GM18502 (cell line): ENCODE measurements around the gene LPO.
A peak's percentile ranks its signal among the peaks of the same experiment; 100 is the strongest.

Source experiments
- ATAC-seq: cut with Tn5 transposase; IDR thresholded peaks from one replicate; pipeline ENCODE4 v1.9.1; 2021; ENCODE audit warnings: mild to moderate bottlenecking; ENCODE audit not compliant: unreplicated experiment, poor library complexity

LPO gene

DNA sequence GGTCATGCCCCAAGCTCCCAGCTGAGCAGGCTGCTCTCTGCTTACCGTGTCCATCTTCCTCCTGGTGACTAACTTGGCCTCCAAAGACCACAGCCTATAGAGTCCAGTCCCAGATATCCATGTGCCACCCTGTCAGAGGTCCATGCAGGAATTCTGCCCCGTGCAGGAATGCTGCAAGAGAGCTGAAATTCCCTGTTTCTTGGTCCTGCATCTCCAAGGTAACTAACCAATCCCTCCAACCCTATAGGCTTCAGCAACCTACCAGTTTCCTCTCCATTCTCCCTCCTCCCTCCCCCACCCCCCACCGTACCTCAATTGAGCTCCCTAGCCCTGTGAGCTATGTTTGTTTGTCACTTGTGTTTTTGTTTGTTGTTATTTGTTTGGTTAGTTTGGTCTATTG is 9.7 kb upstream of the LPO start:
- ATAC-seq = no peak

DNA sequence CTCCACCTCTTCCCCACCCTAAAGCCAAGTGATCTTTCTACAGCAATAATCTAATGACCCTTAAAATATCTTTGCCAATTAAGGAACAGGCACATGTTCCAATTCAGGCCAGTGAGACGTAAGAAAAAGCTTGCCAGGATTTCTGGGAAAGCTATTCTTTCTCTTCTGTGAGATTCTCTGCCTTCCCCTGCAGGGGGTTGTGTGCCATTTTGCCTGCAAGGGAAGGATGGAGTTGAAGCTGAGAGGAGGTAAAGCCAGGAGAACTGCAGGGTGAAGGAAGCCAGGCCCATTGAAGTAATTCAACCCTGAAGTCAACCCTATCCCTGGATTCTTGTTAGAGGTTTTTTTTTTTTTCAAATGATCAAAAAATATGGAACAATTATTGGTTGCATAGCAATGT is 9.0 kb upstream of the LPO start:
- ATAC-seq = no peak

DNA sequence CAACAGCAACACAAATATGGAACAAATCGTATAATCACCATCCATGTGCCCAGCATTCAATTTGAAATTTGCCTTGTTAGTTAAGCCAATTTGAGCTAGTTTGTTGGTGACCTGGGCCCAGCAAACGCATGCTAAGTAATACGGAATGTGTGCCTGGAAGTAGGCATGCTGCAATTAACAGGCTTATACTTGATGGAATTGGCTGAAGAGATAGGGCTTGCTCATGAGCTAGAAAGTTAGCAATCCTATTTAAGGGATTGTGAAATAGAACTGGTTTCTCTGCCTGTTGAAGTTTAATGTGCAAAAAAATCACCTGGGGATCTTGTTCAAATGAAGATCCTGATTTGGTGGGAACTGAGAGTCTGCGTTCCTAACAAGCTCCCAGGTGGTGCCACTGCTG is 8.5 kb upstream of the LPO start:
- ATAC-seq = no peak

DNA sequence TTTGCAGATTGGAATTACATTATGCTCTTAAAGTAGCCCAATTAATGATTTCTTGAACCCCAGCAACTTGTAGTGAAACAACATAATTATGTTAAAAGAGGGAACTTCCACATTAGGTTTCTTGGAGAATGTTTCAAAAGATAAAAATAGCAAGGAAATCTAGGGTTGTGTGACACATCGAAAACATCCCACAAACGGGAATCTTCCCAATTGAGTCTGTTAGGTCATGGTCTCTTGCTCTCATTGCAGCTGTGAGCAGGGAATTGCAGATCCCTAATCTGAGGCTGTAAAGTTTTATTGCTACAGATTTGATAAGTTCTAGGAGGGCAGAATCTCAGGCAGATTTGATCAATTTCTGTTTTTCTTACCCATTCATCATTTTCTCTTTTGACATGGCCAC is 6.7 kb upstream of the LPO start:
- ATAC-seq = no peak

DNA sequence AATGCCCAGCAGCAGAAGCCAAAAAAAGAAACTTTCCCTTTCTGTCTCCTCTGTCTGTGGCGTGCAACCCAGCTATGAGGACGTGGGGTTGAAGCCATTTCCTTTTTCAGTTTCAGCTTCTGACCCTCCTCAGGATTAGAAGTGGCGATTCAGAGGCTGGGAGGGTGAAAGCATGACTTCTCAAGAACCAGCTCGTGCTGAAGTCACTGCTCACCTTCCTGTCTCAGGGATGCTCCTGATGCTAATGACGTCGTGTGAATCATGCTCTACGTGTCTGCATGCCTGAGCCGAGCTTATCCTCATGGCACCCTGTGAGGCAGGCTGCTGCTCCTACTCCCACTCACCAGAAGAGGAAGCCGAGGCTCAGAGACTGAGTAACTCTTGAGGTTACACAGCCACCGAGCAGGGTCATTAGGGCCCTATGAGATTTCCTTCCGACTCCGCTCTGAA is 5.7 kb upstream of the LPO start:
- ATAC-seq = peak; percentile 88

DNA sequence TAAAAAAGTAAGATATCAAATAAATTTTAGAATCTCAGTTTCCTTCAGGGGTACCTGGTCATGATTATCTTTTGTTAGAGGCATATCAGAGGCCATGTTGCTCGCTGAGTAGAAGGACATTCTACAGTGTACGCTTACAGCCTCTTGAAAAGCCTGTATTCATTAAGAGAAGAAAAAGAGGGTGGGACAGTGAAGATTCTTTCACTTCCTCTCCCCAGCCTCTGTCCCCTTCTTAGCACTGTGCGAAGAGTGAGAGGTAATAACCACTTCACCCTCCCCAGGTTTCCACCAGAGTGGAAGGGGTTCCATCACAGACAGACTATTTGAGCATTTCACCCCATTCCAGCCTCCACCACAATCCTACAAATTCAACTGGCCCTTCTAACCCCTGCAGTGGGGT is 4.8 kb upstream of the LPO start:
- ATAC-seq = peak; percentile 66

DNA sequence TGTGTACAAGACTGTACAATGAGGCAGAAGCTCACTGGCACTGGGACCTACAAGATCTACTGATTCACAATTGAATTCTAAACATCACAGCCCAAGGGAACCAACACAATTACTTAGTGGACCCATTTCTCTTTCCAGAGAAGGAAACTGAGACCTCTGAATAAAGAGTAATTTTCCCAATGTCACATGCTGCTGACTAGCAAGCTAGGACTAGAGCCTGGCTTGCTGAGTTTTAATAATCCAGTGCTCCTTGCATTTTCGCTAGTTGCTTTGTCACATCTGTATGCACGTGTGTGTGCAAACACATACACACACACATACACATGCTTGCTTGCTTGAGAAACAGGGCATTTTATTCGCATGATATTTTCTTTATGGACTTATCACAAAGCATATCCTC is 3.9 kb upstream of the LPO start:
- no peak for ATAC-seq

DNA sequence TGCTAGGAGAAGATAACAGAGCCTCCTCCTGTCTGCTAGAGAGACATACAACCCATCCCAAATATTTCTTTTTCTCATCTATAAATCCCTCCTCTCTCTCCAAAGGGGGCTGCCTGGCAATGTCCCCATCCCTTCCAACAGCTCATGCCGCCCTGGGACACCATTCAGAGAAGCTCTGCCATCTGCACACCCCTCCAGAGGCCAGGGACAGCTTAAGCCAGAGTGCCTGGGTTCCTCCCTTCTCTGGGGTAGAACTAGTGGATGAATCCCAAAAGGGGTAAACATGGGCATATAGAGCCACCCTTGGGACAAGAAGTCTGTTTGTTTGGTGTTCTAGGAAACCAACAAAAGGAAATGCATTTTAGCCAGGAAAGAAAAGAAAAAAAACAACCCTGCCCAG is 2.6 kb upstream of the LPO start:
- ATAC-seq = no peak

DNA sequence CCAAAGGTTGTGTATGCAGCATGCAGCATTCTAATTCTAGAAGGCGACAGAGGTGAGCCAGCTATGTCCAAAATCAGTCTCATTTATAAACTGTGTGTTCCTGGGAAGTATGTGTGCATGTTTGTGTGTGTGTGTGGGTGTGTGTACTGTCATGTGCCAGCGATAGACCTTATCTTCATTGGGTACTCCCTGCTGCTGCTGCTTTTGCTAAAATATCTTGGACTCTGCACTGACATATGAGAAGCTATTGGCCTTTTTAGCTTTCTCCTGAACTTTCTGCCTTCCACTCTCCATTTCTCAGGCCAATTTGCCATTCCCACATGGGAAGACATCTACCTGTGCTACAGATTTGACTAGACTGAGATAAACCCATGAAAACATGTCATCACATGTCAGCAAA is 2.0 kb upstream of the LPO start:
- no peak for ATAC-seq

DNA sequence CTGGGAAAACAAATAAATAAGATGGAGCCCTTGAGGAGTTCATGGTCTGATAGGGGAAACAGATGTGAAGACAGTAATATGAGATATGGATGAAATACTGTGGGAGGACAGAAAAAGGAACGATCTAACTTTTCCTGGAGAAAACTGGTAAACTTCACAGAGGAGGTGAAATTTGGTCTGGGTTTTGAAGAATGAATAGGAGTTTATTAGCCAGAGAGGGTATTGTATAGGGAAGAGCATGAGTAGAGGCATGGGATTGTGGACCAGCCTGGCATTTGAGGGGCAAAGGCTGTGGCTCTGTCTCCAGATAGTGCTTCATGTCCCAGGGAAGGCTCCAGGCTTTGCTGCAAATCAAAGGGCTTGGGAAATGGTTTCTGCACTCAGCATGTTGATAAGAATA is 1.6 kb downstream of the LPO start:
- ATAC-seq = no peak

DNA sequence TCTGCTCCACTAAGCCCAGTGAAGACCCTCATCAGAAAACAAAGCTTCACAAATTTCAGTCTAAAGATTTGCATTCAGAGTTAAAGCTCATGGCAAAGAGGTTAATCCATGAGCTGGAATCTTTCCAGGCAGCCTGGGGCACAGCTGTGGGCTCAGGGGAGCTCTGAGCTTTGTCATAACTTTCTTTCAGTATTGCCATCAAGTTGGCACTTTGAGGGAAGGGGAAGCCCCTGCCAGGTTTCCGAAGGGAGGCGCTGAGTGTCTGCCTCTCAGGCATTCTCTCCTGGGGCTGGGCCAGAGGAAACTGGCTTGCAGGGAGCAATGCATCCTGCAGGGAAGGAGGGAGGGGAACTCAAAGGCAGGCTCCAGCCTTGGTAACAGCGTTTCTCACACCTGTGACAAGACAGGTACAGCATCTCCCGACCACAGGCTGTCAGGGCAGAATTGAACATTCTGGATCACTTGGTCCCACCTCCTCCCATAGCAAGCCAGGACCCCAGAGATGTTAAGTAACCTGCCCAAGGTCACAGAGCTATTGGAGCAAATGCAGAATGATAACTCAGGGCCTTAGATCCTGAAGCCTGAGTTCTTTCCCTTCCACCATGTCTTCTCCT is 3.9 kb downstream of the LPO start:
- no peak for ATAC-seq

DNA sequence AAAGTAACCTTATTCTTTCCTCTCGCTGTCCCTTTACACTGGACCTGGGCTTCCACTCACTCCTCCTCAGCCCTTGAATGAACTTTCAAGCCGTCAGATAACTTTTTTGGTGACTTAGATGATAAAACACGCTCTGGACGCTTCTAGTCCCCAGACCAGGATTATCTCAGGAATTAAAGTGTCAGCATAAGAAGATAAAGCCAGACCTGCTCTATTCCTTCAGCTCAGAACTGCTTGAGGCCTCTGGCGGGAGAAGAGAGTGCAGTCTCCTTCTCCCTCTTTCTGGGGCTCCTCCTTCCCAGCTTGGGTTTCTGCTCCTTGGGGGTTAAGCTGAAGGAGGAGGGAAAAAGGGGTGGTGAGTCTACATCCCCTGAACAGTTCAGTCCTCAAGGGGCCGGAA is 6.6 kb downstream of the LPO start:
- no peak for ATAC-seq

DNA sequence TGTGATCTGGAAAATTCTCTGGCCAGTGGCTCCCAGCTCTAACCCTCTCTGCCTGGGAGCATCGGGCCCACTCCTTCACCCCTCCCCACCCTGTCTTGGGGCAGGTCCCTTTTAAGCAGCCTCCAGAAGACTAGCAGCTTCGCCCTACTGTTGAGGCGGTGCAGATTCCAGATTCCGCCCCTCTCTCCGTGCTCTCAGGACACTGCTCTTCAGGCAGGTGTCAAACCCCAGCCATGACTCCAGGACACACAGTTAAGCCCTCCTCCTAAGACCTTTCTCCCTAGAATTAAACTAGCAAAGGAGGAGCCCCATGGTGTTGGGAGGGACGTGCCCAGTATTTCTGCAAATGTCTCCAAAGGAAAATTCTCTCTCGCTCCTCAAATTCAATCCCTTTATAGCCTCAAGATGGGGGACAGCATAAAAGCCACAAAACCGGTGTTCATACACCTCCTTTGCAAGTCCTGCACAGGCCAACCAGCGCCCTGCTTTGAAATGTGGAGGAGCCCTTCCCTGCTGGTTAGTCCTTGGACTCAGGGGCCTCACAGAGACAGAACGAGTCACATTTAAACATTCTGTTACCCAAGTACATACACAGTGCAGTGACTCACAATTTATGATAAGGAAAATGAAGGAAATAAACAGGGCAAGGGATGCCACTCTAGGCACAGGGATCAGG is 7.2 kb downstream of the LPO start:
- no peak for ATAC-seq

DNA sequence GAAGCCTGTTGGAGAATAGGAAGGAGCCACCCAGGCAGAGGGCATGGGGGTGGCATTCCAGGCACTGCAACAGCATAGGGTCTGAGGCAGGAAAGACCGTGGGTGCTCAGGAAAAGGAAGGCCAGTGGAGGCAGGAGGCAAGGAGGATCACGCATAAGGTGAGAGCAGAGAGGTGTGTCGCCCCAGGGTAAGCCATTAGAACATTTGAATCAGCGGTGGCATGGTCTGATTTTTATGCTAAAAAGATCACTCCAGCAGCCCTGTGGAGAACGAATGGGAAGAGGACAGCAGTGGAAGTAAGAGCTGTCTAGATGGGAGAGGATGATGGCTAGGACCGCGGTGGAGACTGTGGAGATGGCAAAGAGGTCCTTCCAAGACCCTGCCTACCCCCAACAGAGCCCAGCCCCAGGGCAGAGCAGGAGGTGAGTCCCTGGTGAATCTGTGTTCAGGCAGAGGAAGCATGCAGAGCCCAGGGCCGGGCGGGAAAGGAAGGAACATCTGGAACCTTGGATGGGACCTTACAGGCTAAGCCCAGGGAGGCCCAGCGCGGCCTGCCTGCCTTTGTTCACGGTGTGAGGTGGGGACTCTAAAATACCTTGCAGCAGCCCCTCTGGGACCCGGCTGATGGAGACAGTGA is 7.8 kb downstream of the LPO start:
- no peak for ATAC-seq

DNA sequence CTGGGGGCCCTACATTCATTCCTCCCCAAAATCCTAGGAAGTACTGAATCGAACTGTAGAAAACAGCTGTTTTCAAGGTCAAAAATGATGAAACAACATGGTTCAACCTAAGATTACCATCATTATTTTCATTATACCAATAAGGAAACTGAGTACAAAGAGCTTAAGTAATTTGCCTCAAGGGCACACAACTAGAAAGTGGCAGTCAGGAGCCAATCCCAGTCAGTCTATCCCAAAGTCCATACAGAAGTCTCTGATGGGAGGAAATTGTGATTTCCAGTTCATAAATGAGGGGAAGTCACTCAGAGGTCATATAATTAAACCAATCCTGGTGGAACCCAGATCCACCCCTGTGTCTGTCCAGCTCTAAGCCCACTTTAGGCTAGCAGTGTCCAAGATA is 8.4 kb downstream of the LPO start:
- no peak for ATAC-seq

DNA sequence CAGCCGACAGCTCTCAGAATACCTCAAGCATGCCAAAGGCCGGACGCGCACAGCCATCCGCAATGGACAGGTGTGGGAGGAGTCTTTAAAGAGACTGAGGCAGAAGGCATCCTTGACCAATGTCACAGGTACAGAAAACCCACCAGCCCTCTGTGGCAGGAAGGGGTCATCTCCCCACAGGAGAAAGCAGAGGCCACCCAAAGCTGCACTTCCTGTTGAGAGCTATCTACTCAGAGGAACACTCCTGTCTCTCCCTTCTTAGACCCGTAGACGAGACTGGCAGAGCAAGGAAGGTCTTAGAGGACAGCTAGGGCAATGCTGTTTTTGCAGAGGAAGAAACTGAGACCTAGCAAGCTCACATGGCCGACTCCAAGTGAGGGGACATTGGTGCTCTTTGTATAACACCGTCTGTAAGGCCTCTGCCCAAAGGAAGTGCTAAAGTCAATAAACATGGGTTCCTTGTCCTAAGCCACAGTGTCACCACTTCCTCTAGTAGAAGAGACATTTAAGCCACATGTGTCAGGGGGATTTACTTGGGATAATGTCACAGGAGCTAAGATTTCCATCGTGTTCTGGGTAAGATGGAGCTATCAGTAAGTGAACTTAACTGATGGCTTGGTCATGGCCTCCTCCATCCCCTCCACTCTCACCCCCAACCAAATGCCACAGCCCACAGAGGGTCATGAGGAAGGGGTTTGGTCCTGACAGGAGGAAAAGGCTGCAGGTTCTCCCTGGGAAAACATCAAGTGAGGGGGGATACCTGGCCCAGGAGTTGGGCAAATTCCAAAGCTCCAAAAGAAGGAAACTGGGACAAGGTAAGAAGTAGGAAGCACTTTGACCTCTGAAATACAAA is 9.4 kb downstream of the LPO start:
- ATAC-seq = no peak

DNA sequence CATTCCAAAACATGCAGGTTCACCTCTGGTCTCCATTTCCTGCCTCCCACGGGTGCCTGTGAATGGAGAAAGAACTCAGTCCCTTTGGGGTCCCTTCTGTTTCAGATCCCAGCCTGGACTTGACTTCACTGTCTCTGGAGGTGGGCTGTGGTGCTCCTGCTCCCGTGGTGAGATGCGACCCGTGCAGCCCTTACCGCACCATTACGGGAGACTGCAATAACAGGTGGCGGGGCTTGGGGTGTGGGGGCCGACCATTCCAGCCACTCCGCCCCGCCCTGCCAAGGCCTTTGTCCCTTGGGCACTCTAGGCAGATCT is 10.5 kb downstream of the LPO start:
- ATAC-seq = no peak

DNA sequence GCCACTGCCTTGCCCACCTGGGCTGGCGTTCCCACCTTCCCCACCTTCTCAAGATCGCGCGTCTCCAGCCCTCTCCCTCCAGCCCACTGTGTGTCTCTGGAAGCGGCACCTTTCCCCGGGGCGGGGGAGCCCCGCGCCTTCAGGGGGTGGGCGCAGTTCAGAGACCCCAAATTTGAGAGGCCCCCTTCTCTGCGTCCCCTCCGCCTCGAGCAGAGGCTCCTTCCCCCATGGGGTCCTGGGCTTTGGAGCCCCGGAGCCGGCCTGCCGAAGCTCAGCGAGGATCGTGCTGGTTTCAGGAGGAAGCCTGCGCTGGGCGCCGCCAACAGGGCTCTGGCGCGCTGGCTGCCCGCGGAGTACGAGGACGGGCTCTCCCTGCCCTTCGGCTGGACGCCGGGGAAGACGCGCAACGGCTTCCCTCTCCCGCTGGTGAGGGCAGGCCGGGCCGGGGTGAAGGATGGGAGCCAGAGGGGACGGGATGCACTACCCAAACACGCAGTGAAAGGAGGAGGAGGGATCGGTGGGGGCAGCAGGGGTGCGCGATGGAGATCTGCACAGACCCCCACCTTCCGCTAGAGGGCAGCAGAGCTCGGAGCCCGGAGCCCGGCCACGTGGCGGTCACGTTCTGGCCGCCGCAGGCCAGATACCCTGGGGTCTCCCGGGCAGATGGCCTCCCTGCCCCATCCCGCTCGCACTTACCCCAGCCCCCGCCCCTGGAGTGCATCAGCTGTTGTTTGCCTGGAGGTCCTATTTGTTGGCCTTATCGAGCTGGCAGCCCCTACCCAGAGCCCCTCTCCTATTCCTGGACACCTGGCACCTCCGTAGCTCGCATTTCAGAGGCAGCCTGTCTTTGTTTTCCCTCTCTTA is 11.1 kb downstream of the LPO start:
- ATAC-seq = peak; percentile 66

DNA sequence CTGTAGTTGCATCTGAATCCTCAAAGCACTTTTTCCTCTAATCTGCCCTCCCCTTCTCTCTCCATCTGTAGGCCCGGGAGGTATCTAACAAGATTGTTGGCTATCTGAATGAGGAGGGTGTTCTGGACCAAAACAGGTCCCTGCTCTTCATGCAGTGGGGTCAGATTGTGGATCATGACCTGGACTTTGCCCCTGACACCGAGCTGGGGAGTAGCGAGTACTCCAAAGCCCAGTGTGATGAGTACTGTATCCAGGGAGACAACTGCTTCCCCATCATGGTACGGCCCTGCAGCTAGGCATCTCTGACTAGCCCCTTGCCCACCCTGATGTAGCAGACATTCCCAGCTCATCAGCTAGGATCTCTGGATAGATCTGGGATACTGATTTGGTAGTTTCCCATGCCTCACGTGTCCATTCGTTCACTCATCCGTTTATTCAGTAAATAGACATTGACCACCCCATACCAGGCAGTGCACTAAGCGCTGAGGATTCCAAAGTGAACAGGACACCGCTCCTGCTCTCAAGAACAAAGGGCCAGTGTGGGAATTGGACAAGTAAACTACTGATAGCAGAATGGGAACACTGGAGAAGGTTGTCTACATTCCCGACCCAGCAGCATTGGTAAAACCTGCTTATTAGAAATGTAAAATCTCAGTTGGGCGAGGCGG is 12.1 kb downstream of the LPO start:
- ATAC-seq = no peak

DNA sequence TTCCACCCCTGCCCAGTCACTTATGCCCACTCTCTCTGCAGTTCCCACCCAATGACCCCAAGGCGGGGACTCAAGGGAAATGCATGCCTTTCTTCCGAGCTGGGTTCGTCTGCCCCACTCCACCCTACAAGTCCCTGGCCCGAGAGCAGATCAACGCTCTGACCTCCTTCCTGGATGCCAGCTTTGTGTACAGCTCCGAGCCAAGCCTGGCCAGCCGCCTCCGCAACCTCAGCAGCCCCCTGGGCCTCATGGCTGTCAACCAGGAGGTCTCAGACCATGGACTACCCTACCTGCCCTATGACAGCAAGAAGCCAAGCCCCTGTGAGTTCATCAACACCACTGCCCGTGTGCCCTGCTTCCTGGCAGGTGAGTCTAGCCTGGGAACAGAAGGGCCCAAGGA is 13.8 kb downstream of the LPO start:
- ATAC-seq = no peak
